HFFc6 (cell line): ENCODE results near the gene SMC2. TPM values are rescaled to one million over a fixed set of nuclear protein-coding genes. Genes with fewer than 3 reads are reported as not detected.

ENCODE experiments used
- DNase-seq: peaks from one replicate; pipeline ENCODE4 v3.0.0-alpha.2; 2018
- H3K27ac Mint-ChIP-seq: 2 replicates; pipeline ENCODE4 v1.8.0; 2020; ENCODE audit warnings: mild to moderate bottlenecking, mixed read lengths
- H3K27me3 Mint-ChIP-seq: 2 replicates; pipeline ENCODE4 v1.8.0; 2021; ENCODE audit warnings: mild to moderate bottlenecking, moderate library complexity, mixed read lengths; ENCODE audit not compliant: insufficient read depth
- H3K36me3 Mint-ChIP-seq: 2 replicates; pipeline ENCODE4 v1.8.0; 2021; ENCODE audit warnings: low read depth, mixed read lengths
- H3K4me1 Mint-ChIP-seq: 2 replicates; pipeline ENCODE4 v1.8.0; 2020; ENCODE audit warnings: low read depth, mixed read lengths
- H3K4me3 Mint-ChIP-seq: 2 replicates; pipeline ENCODE4 v1.8.0; 2020; ENCODE audit warnings: mild to moderate bottlenecking, moderate library complexity, mixed read lengths
- H3K9me3 Mint-ChIP-seq: 2 replicates; pipeline ENCODE4 v1.8.0; 2020; ENCODE audit warnings: mild to moderate bottlenecking, mixed read lengths
- total RNA-seq, 6 experiments: library from RNA; stranded (reverse); fragmentation: NEBNext Ultra II Directional; extraction: Animal tissue kit (Norgen Biotek cat#: 25700); gene quantifications; 2 replicates in 1 of 6; 3 replicates in 5 of 6; pipeline ENCODE4 v1.2.3, GENCODE V29; 2021
- TF ChIP-seq, protein P1 (sequence below): fragments of 200-600 bp; sonication (generic); IDR thresholded peaks from 2 replicates; pipeline ENCODE4 v1.5.0; 2021; ENCODE audit warnings: antibody characterized with exemption, mild to moderate bottlenecking

SMC2 gene
- total RNA-seq, 6 experiments from 2014 or later: 18.7 to 35.7 (median 33.8) TPM

DNA sequence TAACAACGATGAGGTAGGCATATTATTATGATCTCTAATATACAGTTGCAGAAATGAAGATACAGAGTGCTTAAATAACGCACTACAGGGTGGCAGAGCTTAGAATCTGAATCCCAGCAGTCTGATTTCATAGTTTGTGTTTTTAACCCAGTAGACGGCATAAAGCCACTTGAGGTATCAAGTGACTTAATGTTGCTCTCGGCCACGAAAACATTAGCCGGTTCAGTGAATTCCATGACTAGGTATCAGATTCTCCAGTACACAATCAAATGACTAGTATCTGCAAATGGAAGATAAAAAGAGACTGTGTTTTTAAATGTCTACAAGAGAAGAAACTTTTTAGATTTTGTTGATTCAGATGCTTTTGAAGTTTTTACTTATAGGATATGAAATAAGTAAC lies 24.8 kb downstream of the SMC2 start:
- TF ChIP-seq, protein P1, sequence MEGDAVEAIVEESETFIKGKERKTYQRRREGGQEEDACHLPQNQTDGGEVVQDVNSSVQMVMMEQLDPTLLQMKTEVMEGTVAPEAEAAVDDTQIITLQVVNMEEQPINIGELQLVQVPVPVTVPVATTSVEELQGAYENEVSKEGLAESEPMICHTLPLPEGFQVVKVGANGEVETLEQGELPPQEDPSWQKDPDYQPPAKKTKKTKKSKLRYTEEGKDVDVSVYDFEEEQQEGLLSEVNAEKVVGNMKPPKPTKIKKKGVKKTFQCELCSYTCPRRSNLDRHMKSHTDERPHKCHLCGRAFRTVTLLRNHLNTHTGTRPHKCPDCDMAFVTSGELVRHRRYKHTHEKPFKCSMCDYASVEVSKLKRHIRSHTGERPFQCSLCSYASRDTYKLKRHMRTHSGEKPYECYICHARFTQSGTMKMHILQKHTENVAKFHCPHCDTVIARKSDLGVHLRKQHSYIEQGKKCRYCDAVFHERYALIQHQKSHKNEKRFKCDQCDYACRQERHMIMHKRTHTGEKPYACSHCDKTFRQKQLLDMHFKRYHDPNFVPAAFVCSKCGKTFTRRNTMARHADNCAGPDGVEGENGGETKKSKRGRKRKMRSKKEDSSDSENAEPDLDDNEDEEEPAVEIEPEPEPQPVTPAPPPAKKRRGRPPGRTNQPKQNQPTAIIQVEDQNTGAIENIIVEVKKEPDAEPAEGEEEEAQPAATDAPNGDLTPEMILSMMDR: no peak
- Mint-ChIP-seq H3K36me3 (no peaks in the 10 kb centered on the region; the same call in 1 of the 2 replicates), H3K27me3 (0 out of 2 replicates have a peak, but pooled peaks cover 2% of the 10 kb centered on the region), H3K4me1 (no peaks in the 10 kb centered on the region), H3K27ac (no peak overlapping the region), H3K9me3 (no peaks in the 10 kb centered on the region), H3K4me3 (no peak overlapping the region)
- DNase-seq: no peak

DNA sequence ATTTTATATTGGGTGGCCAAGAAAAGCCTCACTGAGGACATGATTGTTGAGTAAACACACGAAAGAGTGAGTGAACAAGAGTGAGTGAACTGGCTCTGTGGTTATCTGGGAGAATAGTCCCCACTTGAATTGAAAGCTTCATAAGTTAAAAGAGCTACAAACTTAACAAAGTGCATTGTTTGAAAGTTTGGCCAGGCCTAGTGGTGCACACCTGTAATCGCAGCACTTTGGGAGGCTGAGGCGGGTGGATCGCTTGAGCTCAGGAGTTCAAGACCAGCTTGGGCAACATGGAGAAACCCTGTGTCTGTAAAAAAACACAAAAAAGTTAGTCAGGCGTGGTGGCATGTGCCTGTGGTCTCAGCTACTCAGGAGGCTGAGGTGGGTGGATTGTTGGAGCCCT lies 26.9 kb downstream of the SMC2 start:
- Mint-ChIP-seq H3K9me3 (no peaks in the 10 kb centered on the region), H3K4me3 (no peak overlapping the region), H3K27ac (no peak overlapping the region), H3K36me3 (no peaks in the 10 kb centered on the region; the same call in 1 of the 2 replicates), H3K27me3 (no peaks in the 10 kb centered on the region), H3K4me1 (no peaks in the 10 kb centered on the region)
- DNase-seq: no peak
- TF ChIP-seq, protein P1: no peak

DNA sequence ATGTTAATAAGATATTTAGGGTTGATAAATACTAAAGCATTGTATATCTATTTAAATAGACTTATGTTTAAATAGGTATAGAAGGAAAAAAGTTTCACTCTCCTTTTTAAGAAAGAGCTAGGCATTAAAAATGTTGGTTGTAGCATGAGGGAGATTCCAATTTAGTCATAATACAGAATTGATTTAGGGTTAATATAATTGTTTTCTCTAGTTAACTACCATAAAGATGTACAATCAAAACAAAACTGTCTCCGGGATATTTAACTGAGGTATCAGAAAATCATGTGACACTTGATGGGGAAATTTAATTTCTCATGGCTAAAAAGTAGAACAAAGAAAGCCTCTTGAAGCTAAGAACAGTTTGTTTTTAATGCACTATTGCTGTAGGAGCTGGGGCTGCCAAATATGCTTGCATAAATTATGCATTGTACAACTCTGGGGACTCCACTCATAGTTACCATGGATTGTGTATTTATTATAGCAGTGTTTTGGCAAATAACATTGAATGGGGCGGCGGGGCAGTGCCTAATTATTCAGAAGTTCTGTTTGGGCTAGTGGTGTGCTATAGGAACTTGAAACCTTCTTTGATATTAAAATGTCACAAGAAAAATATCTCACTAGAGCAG lies 44.2 kb downstream of the SMC2 start:
- H3K4me3 Mint-ChIP-seq: no peak overlapping the region
- peaks cover 17% of the 10 kb centered on the region for H3K36me3 Mint-ChIP-seq
- H3K4me1 Mint-ChIP-seq: no peaks in the 10 kb centered on the region
- TF ChIP-seq, protein P1: no peak
- no peak overlapping the region for H3K27ac Mint-ChIP-seq
- H3K9me3 Mint-ChIP-seq: no peaks in the 10 kb centered on the region
- H3K27me3 Mint-ChIP-seq: no peaks in the 10 kb centered on the region
- DNase-seq: no peak

DNA sequence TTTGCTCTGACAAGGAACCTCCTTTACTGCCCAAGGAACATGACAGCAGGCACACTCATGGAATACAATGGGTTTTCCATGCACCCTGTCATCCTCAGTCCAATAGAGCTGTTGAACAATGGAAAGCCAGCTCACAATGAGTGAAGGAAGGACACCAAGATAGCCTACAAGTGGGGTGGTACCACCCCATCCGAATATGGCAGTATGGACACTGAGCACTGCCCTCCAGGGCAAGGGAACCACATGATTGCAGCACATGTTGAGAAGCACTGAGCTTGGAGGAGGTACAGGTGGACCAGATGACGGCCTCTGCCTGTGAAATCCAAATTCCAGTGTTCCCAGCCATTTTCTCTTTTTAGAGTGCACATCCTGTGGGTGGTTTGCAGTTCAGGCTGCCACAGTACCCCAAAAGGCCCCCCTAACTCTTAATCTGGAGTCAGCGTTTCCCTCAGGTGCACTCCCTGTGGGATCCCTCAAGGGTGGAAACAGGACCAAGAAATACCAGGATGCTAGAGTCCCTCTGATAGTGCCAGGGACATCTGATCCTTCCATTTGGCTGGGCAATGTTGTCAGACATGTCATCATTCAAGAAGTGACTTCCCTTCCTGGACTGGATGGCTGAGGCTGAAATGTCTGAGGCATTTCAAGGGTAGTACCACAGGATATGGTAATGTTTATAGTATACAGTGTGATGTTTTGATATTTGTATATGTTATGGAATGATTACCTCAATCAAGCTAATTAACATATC lies 48.9 kb downstream of the SMC2 start:
- Mint-ChIP-seq H3K27me3 (no peaks in the 10 kb centered on the region), H3K27ac (no peak overlapping the region), H3K4me1 (no peaks in the 10 kb centered on the region), H3K36me3 (0 out of 2 replicates have a peak, but pooled peaks cover 5% of the 10 kb centered on the region), H3K4me3 (no peak overlapping the region), H3K9me3 (no peaks in the 10 kb centered on the region)
- no peak for DNase-seq
- TF ChIP-seq, protein P1: no peak

DNA sequence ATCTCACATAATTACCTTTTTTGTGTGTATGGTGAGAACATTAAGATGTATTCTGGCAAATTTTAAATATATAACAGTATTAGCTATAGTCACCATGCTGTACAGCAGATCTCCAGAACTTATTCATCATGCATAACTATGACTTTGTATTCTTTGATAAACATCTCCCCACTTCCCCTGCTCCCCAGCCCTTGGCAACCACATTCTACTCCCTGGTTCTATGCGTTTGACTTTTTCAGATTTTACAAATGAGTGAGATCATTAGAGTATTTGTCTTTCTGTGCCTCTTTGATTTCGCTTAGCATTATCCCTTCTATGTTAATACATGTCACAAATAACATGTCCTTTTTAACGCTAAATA lies 49.4 kb downstream of the SMC2 start:
- no peaks in the 10 kb centered on the region for H3K27me3 Mint-ChIP-seq

More for the DNA sequence above, 49.4 kb downstream of the SMC2 start:
- H3K9me3 Mint-ChIP-seq: no peaks in the 10 kb centered on the region
- H3K4me1 Mint-ChIP-seq: no peaks in the 10 kb centered on the region
- no peak for DNase-seq
- 0 out of 2 replicates have a peak, but pooled peaks cover 5% of the 10 kb centered on the region for H3K36me3 Mint-ChIP-seq
- TF ChIP-seq, protein P1: no peak
- H3K27ac Mint-ChIP-seq: no peak overlapping the region
- no peak overlapping the region for H3K4me3 Mint-ChIP-seq
